Epidermal melanocyte (primary cell): ENCODE measurements around the gene BBS12.
A peak's percentile ranks its signal among the peaks of the same experiment; 100 is the strongest.

Experiments
- DNase-seq: peaks from one replicate; pipeline ENCODE4 v3.0.0; 2011; ENCODE audit warnings: low spot score; ENCODE audit not compliant: insufficient read length

BBS12 gene

GRCh38 chr4:122732329-122733026, at the start of gene BBS12:
BBS12 (plus strand) TSS chr4:122732704; CDS start chr4:122741893, 9,189 bp downstream.
- peak; percentile 95 for DNase-seq

GRCh38 chr4:122686691-122687090, 45.8 kb upstream of the BBS12 start:
- no peak for DNase-seq

- no peak for DNase-seq
These were observed 44.9 kb upstream of the BBS12 start for GRCh38 chr4:122687531-122688061.

GRCh38 chr4:122688529-122689140, 43.9 kb upstream of the BBS12 start:
- no peak for DNase-seq

- no peak for DNase-seq
These were observed 42.5 kb upstream of the BBS12 start for GRCh38 chr4:122689972-122690371.

GRCh38 chr4:122691988-122692387, 40.5 kb upstream of the BBS12 start:
- no peak for DNase-seq

- DNase-seq: no peak
These were observed 39.6 kb upstream of the BBS12 start for GRCh38 chr4:122692641-122693520.

- DNase-seq: no peak
These were observed 37.3 kb upstream of the BBS12 start for GRCh38 chr4:122695226-122695625.

- no peak for DNase-seq
These were observed 32.3 kb upstream of the BBS12 start for GRCh38 chr4:122700178-122700725.

GRCh38 chr4:122701061-122701460, 31.4 kb upstream of the BBS12 start:
- DNase-seq: no peak

GRCh38 chr4:122701965-122702364, 30.5 kb upstream of the BBS12 start:
- DNase-seq: no peak

GRCh38 chr4:122702939-122703338, 29.6 kb upstream of the BBS12 start:
- DNase-seq: no peak

- no peak for DNase-seq
These were observed 28.6 kb upstream of the BBS12 start for GRCh38 chr4:122703868-122704267.

GRCh38 chr4:122705009-122705408, 27.5 kb upstream of the BBS12 start:
- no peak for DNase-seq

GRCh38 chr4:122705547-122706117, 26.9 kb upstream of the BBS12 start:
- no peak for DNase-seq

GRCh38 chr4:122706511-122706910, 26.0 kb upstream of the BBS12 start:
- DNase-seq: no peak

GRCh38 chr4:122707497-122707896, 25.0 kb upstream of the BBS12 start:
- DNase-seq: no peak

- DNase-seq: no peak
These were observed 23.3 kb upstream of the BBS12 start for GRCh38 chr4:122709236-122709635.

GRCh38 chr4:122710434-122711308, 21.8 kb upstream of the BBS12 start:
- no peak for DNase-seq

- DNase-seq: no peak
These were observed 20.6 kb upstream of the BBS12 start for GRCh38 chr4:122711919-122712318.
